ENCODE measurements around the gene POU3F1. TPM values are rescaled to one million over a fixed set of nuclear protein-coding genes. Genes with fewer than 3 reads are reported as not detected.

The POU3F1 gene
- polyA plus RNA-seq, 2 of the 4 experiments (the other 2 are of a cell fraction), result not detected

DNA sequence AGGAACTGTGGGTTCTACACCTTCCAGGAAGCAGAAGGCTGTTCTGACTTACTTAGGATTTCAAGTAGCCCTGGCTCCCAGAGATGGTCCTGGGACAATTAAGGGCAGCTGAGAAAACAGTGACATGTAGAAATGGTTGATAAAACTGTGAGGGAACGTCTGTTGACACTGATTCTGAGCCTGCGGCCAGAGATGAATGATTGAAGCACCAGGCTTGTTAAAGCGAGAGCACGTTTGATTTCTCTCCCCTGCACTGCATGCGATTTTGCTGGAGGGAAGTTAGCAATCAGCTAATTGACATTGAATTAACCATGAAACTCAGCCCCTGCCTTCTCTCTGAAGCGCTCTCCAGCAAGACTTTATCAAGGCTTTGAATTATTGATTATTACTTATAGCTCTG, 29.9 kb upstream of the POU3F1 start:
- POLR2A ChIA-PET, result no interaction called here

DNA sequence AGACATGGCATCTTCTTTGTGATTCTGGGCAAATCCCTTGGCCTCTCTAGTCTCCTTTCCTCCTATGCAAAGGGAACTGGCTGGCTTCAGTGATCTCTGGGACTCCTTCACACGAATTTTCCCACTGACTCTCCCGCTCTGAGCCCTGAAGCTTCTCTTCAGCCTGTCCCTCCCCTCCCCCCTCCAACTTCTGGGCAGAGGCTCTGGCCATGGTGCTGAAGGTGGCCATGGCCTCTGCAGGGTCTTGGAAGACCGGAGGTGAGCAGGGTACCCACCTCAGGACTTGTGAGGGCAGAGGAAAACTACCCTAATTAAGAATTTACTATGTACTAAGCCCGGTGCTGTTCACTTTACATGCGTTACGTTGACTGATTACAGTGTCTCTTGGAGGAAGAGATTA, 29.4 kb upstream of the POU3F1 start:
- Histone ChIP-seq H3K9me3 (no peaks in the 10 kb centered on the region), H3K4me1 (no peaks in the 10 kb centered on the region), H3K4me3 (no peak overlapping the region), H3K27ac (no peak overlapping the region), H3K4me2 (no peak overlapping the region)
- DNase-seq (ENCODE audit: low read depth in 1 of 2, low spot score in 1 of 2), result no peak
- FAIRE-seq, result no peak
- no peak for ATAC-seq
- CTCF ChIA-PET, result no interaction called here
- POLR2A ChIA-PET, result no interaction called here
- TF ChIP-seq, protein P1, sequence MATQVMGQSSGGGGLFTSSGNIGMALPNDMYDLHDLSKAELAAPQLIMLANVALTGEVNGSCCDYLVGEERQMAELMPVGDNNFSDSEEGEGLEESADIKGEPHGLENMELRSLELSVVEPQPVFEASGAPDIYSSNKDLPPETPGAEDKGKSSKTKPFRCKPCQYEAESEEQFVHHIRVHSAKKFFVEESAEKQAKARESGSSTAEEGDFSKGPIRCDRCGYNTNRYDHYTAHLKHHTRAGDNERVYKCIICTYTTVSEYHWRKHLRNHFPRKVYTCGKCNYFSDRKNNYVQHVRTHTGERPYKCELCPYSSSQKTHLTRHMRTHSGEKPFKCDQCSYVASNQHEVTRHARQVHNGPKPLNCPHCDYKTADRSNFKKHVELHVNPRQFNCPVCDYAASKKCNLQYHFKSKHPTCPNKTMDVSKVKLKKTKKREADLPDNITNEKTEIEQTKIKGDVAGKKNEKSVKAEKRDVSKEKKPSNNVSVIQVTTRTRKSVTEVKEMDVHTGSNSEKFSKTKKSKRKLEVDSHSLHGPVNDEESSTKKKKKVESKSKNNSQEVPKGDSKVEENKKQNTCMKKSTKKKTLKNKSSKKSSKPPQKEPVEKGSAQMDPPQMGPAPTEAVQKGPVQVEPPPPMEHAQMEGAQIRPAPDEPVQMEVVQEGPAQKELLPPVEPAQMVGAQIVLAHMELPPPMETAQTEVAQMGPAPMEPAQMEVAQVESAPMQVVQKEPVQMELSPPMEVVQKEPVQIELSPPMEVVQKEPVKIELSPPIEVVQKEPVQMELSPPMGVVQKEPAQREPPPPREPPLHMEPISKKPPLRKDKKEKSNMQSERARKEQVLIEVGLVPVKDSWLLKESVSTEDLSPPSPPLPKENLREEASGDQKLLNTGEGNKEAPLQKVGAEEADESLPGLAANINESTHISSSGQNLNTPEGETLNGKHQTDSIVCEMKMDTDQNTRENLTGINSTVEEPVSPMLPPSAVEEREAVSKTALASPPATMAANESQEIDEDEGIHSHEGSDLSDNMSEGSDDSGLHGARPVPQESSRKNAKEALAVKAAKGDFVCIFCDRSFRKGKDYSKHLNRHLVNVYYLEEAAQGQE (IDR thresholded peaks at IDR 0.05), result peak; percentile 86
- TF ChIP-seq, protein P2, sequence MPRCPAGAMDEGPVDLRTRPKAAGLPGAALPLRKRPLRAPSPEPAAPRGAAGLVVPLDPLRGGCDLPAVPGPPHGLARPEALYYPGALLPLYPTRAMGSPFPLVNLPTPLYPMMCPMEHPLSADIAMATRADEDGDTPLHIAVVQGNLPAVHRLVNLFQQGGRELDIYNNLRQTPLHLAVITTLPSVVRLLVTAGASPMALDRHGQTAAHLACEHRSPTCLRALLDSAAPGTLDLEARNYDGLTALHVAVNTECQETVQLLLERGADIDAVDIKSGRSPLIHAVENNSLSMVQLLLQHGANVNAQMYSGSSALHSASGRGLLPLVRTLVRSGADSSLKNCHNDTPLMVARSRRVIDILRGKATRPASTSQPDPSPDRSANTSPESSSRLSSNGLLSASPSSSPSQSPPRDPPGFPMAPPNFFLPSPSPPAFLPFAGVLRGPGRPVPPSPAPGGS (IDR thresholded peaks at IDR 0.05), result no peak
- WGBS (ENCODE audit: missing lambda C conversion rate), result 58% methylated on average over 4 of the region's 6 CpGs

More for the DNA sequence above, 29.9 kb upstream of the POU3F1 start:
- DNase-seq (ENCODE audit: low read depth in 1 of 2, low spot score in 1 of 2) (no peak), FAIRE-seq (no peak), ATAC-seq (no peak)
- TF ChIP-seq, protein P3, sequence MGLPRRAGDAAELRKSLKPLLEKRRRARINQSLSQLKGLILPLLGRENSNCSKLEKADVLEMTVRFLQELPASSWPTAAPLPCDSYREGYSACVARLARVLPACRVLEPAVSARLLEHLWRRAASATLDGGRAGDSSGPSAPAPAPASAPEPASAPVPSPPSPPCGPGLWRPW (IDR thresholded peaks at IDR 0.05), result no peak
- no peak for TF ChIP-seq FOXS1 (CRISPR knock-in tag; IDR thresholded peaks at IDR 0.05)
- TF ChIP-seq NPAS2 (CRISPR knock-in tag; IDR thresholded peaks at IDR 0.05; ENCODE audit: borderline replicate concordance), result no peak
- no peak for TF ChIP-seq NR3C1 (IDR thresholded peaks at IDR 0.05)
- TF ChIP-seq, protein P1 (IDR thresholded peaks at IDR 0.05), result 0 out of 2 replicates have a peak, but pooled peaks have one; percentile 48
- no peak for TF ChIP-seq SREBF2 (IDR thresholded peaks at IDR 0.05)
- TF ChIP-seq NFE2L2 (conservative IDR thresholded peaks at IDR 0.05; ENCODE audit: low read length), result no peak
- Histone ChIP-seq H3K4me1 (no peaks in the 10 kb centered on the region), H3K27ac (no peak overlapping the region), H3K4me2 (no peak overlapping the region), H3K4me3 (no peak overlapping the region), H3K9me3 (no peaks in the 10 kb centered on the region)
- 20% methylated on average over 6 of the region's 6 CpGs for WGBS (ENCODE audit: missing lambda C conversion rate)
- CTCF ChIA-PET, result no interaction called here

DNA sequence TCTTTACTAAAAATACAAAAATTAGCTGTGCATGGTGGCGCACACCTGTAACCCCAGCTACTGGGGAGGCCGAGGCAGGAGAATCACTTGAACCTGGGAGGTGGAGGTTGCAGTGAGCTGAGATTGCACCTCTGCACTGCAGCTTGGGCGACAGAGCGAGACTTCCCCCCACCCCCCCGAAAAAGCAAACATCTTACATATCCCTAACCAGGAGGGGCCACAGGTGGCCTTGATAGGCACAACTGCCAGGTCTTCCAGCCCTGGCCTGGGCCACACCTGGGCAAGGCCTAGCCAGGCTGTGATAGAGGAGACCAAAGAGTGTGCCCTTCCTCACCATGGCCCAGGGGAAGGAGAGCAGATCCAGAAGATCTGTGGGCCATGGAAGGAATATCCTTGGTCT, 28.6 kb upstream of the POU3F1 start:
- Histone ChIP-seq H3K9me3 (no peaks in the 10 kb centered on the region), H3K4me2 (no peak overlapping the region), H3K4me1 (no peaks in the 10 kb centered on the region), H3K27ac (no peak overlapping the region), H3K4me3 (no peak overlapping the region)
- POLR2A ChIA-PET, result no interaction called here
- no peak for FAIRE-seq
- TF ChIP-seq FOSB (CRISPR knock-in tag; IDR thresholded peaks at IDR 0.05) (no peak), ZFP36 (IDR thresholded peaks at IDR 0.05; ENCODE audit: borderline replicate concordance, partially characterized antibody) (no peak), HDAC2 (IDR thresholded peaks at IDR 0.05) (no peak), ZC3H11A (IDR thresholded peaks at IDR 0.05) (no peak), EP300 (IDR thresholded peaks at IDR 0.05) (no peak), RAD21 (conservative IDR thresholded peaks at IDR 0.05 in 1 of 2, IDR thresholded peaks at IDR 0.05 in 1 of 2) (no peak), ZSCAN20 (CRISPR knock-in tag; IDR thresholded peaks at IDR 0.05) (no peak), CEBPB (IDR thresholded peaks at IDR 0.05) (no peak), TFCP2L1 (CRISPR knock-in tag; IDR thresholded peaks at IDR 0.05) (no peak), JUN (IDR thresholded peaks at IDR 0.05) (no peak), JUNB (IDR thresholded peaks at IDR 0.05) (no peak)
- TF ChIP-seq, protein P3 (IDR thresholded peaks at IDR 0.05), result no peak
- TF ChIP-seq, protein P4, sequence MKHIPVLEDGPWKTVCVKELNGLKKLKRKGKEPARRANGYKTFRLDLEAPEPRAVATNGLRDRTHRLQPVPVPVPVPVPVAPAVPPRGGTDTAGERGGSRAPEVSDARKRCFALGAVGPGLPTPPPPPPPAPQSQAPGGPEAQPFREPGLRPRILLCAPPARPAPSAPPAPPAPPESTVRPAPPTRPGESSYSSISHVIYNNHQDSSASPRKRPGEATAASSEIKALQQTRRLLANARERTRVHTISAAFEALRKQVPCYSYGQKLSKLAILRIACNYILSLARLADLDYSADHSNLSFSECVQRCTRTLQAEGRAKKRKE (CRISPR knock-in tag; IDR thresholded peaks at IDR 0.05; ENCODE audit: low read depth), result no peak
- no peak for ATAC-seq
- WGBS (ENCODE audit: missing lambda C conversion rate), result 39% methylated on average over 3 of the region's 5 CpGs
- CTCF ChIA-PET, result no interaction called here
- no peak for DNase-seq (ENCODE audit: low read depth in 1 of 2, low spot score in 1 of 2)

Measured in A549 (cell line).